GM12878 (cell line): ENCODE data around the gene ACTA2. TPM values are rescaled to one million over a fixed set of nuclear protein-coding genes. Genes with fewer than 3 reads are reported as not detected.
A peak's percentile ranks its signal among the peaks of the same experiment; 100 is the strongest.

ENCODE experiments used
- ATAC-seq: fragments of 200-7000 bp; cut with Tn5 transposase; 3 replicates; pipeline ENCODE4 v1.9.1; 2020; ENCODE audit warnings: mild to moderate bottlenecking, moderate library complexity
- BruUV-seq: library from RNA; stranded (reverse); fragments of 400-500 nt; replicated peaks from 2 replicates; lab custom pipeline; 2021; lab: Mats Ljungman, UMichigan
- CTCF ChIA-PET: fragments of 300-600 bp; sonication (Branson Sonifier 250); formaldehyde crosslinking; extraction: SDS; loops from one replicate; lab custom pipeline; 2021; ENCODE audit warnings: inconsistent platforms; lab: Yijun Ruan, JAX
- POLR2A ChIA-PET: fragments of 350-600 bp; formaldehyde crosslinking; extraction: SDS; loops from one replicate; lab custom pipeline; 2021; ENCODE audit warnings: inconsistent platforms; lab: Charles Lee
- RAD21 ChIA-PET: fragments of 300-600 bp; sonication (Branson Sonifier 250); formaldehyde crosslinking; loops from one replicate; lab custom pipeline; 2023; ENCODE audit warnings: antibody characterized with exemption; ENCODE audit not compliant: unreplicated experiment; lab: Charles Lee
- SMC1A ChIA-PET: fragments of 300-600 bp; sonication (Branson Sonifier 250); formaldehyde crosslinking; loops from one replicate; lab custom pipeline; 2023; ENCODE audit not compliant: unreplicated experiment, uncharacterized antibody; lab: Charles Lee
- DNase-seq: peaks from one replicate; pipeline ENCODE4 v3.0.0-alpha.2; 2011; ENCODE audit warnings: low read depth, low spot score
- FAIRE-seq: peaks from 3 replicates; lab custom pipeline; 2011; peaks lifted over from hg19 to GRCh38; lab: Jason Lieb, UNC
- H2AFZ ChIP-seq: 2 replicates; pipeline ENCODE4 v1.6.0; 2011; ENCODE audit warnings: low read depth, low read length, control low read depth; ENCODE audit not compliant: control insufficient read depth
- H3K27ac ChIP-seq: 2 replicates; pipeline ENCODE4 v1.5.1; 2011; ENCODE audit warnings: control low read depth; ENCODE audit not compliant: control insufficient read depth, insufficient read depth
- H3K27me3 ChIP-seq, 2 experiments: replicated peaks in 1 of 2; 2 replicates each; pipeline versions ENCODE4 v1.6.0 to v1.6.1; 2011; ENCODE audit warnings: low read length in 1 of 2; ENCODE audit not compliant: control insufficient read depth in 2 of 2, insufficient read depth in 2 of 2
- H3K36me3 ChIP-seq, 2 experiments: 2 replicates each; pipeline ENCODE4 v1.5.1; 2011; ENCODE audit warnings: low read length in 1 of 2; ENCODE audit not compliant: control insufficient read depth in 2 of 2, insufficient read depth in 2 of 2
- H3K4me1 ChIP-seq: 2 replicates; pipeline ENCODE4 v1.6.1; 2011; ENCODE audit warnings: mild to moderate bottlenecking, low read length, moderate library complexity, mixed read lengths; ENCODE audit not compliant: control insufficient read depth, insufficient read depth
- H3K4me2 ChIP-seq: 2 replicates; pipeline ENCODE4 v1.6.0; 2011; ENCODE audit warnings: control low read depth; ENCODE audit not compliant: control insufficient read depth, insufficient read depth
- H3K4me3 ChIP-seq: fragments of 200-600 bp; sonication (generic); 2 replicates; pipeline ENCODE4 v1.5.1; 2016
- H3K79me2 ChIP-seq: 2 replicates; pipeline ENCODE4 v1.6.0; 2011; ENCODE audit warnings: low read length; ENCODE audit not compliant: control insufficient read depth, insufficient read depth
- H3K9ac ChIP-seq: 2 replicates; pipeline ENCODE4 v1.8.0; 2011; ENCODE audit warnings: low read length, control low read depth, mixed read lengths; ENCODE audit not compliant: control insufficient read depth, insufficient read depth
- H3K9me3 ChIP-seq: replicated peaks from 3 replicates; pipeline ENCODE4 v1.5.1; 2011; ENCODE audit warnings: mild to moderate bottlenecking, low read length; ENCODE audit not compliant: control insufficient read depth, insufficient read depth
- H4K20me1 ChIP-seq: 2 replicates; pipeline ENCODE4 v1.6.0; 2011; ENCODE audit not compliant: control insufficient read depth, insufficient read depth
- BCL3 ChIP-seq: IDR thresholded peaks from 2 replicates; pipeline ENCODE4 v1.6.1; 2011; ENCODE audit warnings: borderline replicate concordance, low read depth, mild to moderate bottlenecking, moderate library complexity, low read length; ENCODE audit not compliant: insufficient read depth, poor library complexity, severe bottlenecking
- DPF2 ChIP-seq: fragments of 450-650 bp; IDR thresholded peaks from 2 replicates; pipeline ENCODE4 v1.6.1; 2017; ENCODE audit warnings: mild to moderate bottlenecking
- HCFC1 ChIP-seq: fragments of 150-350 bp; IDR thresholded peaks from 2 replicates; pipeline ENCODE4 v1.6.1; 2014; ENCODE audit warnings: low read length
- IRF5 ChIP-seq: fragments of 450-650 bp; IDR thresholded peaks from 2 replicates; pipeline ENCODE4 v1.6.1; 2017; ENCODE audit warnings: borderline replicate concordance
- JUND ChIP-seq: IDR thresholded peaks from 2 replicates; pipeline ENCODE4 v1.6.1; 2012; ENCODE audit warnings: low read depth, mild to moderate bottlenecking, low read length, improper control_type of control experiment, moderate library complexity
- MTA2 ChIP-seq: fragments of 450-650 bp; IDR thresholded peaks from 2 replicates; pipeline ENCODE4 v1.6.1; 2016; ENCODE audit warnings: low read depth, mild to moderate bottlenecking, moderate library complexity
- NFIC ChIP-seq: IDR thresholded peaks from 2 replicates; pipeline ENCODE4 v1.6.1; 2012; ENCODE audit warnings: low read depth, mild to moderate bottlenecking, inconsistent platforms, low read length, moderate library complexity
- POLR2AphosphoS2 ChIP-seq: IDR thresholded peaks from 2 replicates; pipeline ENCODE4 v1.6.1; 2011; ENCODE audit warnings: low read depth, mild to moderate bottlenecking, low read length, improper control_type of control experiment, moderate library complexity
- RAD51 ChIP-seq: fragments of 450-650 bp; IDR thresholded peaks from 2 replicates; pipeline ENCODE4 v1.6.1; 2016; ENCODE audit warnings: moderate library complexity, mild to moderate bottlenecking, inconsistent platforms
- RCOR1 ChIP-seq: conservative IDR thresholded peaks from 2 replicates; pipeline ENCODE4 v1.6.1; 2012; ENCODE audit warnings: low read depth, low read length, improper control_type of control experiment
- RELB ChIP-seq: fragments of 450-650 bp; IDR thresholded peaks from 2 replicates; pipeline ENCODE4 v1.6.1; 2017; ENCODE audit warnings: low read depth, mild to moderate bottlenecking, moderate library complexity
- RUNX3 ChIP-seq: IDR thresholded peaks from 2 replicates; pipeline ENCODE4 v1.6.1; 2012; ENCODE audit warnings: low read length, inconsistent platforms
- SIN3A ChIP-seq: IDR thresholded peaks from 2 replicates; pipeline ENCODE4 v1.6.1; 2012; ENCODE audit warnings: low read depth, low read length, improper control_type of control experiment
- SPI1 ChIP-seq: IDR thresholded peaks from 2 replicates; pipeline ENCODE4 v1.6.1; 2011; ENCODE audit warnings: low read depth, mild to moderate bottlenecking, low read length, moderate library complexity, borderline replicate concordance; ENCODE audit not compliant: insufficient read depth
- TAF1 ChIP-seq: IDR thresholded peaks from 2 replicates; pipeline ENCODE4 v1.6.1; 2011; ENCODE audit warnings: mild to moderate bottlenecking, low read depth, low read length, borderline replicate concordance
- ZBED1 ChIP-seq: IDR thresholded peaks from 2 replicates; pipeline ENCODE4 v1.6.1; 2016; ENCODE audit warnings: borderline replicate concordance
- ZNF274 ChIP-seq: IDR thresholded peaks from one replicate; pipeline ENCODE4 v1.8.0; 2011; ENCODE audit not compliant: insufficient read length, insufficient read depth
- WGBS: methylation state at CpG from one replicate; pipeline ENCODE4 v1.1.6; 2016; ENCODE audit warnings: low lambda C conversion rate; ENCODE audit not compliant: insufficient replicate concordance, insufficient coverage; ENCODE audit errors: missing lambda C conversion rate; 5-methylcytosine and 5-hydroxymethylcytosine counted together
- in situ Hi-C: fragments of 300-500 bp; cut with MboI; formaldehyde crosslinking; loops from 9 replicates; pipeline ENCODE4 v1.14.3; 2018; ENCODE audit warnings: mixed read lengths
- intact Hi-C: fragments of 100-400 bp; cut with micrococcal nuclease; formaldehyde crosslinking; loops from one replicate; pipeline ENCODE4 v1.14.2; 2022; ENCODE audit not compliant: unreplicated experiment
- polyA plus RNA-seq, 11 experiments: library from polyadenylated mRNA; depleted of rRNA in 4 of 11; unstranded in 6 of 11; stranded (reverse) in 5 of 11; fragments of >200 nt; fragmentation: Nextera tagmentation in 4 of 11; fragmentation: Illumina TruSeq in 1 of 11; extraction: Ambion mirVana in 4 of 11; extraction: Trizol in 1 of 11; gene quantifications; 1 replicate in 1 of 11; 2 replicates in 10 of 11; pipeline versions ENCODE4 v1.2.1 to v1.2.3, GENCODE V29; 2011 to 2016; ENCODE audit warnings: inconsistent platforms in 2 of 11, missing spikeins in 2 of 11, low read depth in 1 of 11
- total RNA-seq, 4 experiments: library from RNA; depleted of rRNA in 3 of 4; stranded (reverse); fragments of >200 nt in 3 of 4; fragmentation: Illumina TruSeq in 1 of 4; extraction: Trizol in 1 of 4; gene quantifications; 2 replicates each; pipeline versions ENCODE4 v1.2.1 to v1.2.3, GENCODE V29; 2013 to 2021

Gene ACTA2
- total and polyA plus RNA-seq, 10 of the 15 experiments (the other 5 are each of a cell fraction or from before 2014, with no cell fraction given) = 7.4 to 78.2 (median 32.4) TPM

GRCh38 chr10:88962336-88962735 is 9.8 kb upstream of the ACTA2 start:
- peak; percentile 71 for ATAC-seq
- WGBS = 55% methylated on average over 2 of the region's 2 CpGs
- Histone ChIP-seq H3K4me3 (no peak overlapping the region), H3K36me3 (no peaks in the 10 kb centered on the region), H3K4me1 (no peaks in the 10 kb centered on the region), H3K4me2 (no peak overlapping the region), H2AFZ (no peak overlapping the region), H3K27ac (no peak overlapping the region), H3K79me2 (no peaks in the 10 kb centered on the region), H3K9ac (no peak overlapping the region), H3K9me3 (no peaks in the 10 kb centered on the region), H4K20me1 (no peaks in the 10 kb centered on the region), H3K27me3 (no peaks in the 10 kb centered on the region)
- intact Hi-C loops = no loop called here
- ChIA-PET CTCF (interaction anchor here (0.6 to 1.4 kb wide), 4 partner anchors 10 to 39 kb away, joined by 3 read pairs; partner anchors contain the start of gene ACTA2), POLR2A (interaction anchor here (1.2 kb wide), 1 partner anchor 28 kb away, joined by 4 read pairs; the partner anchor contains the start of gene FAS), RAD21 (interaction anchor here (1.2 to 1.4 kb wide), 2 partner anchors 25 to 26 kb away, joined by 4 to 5 read pairs; no protein-coding TSS in a partner anchor), SMC1A (interaction anchor here (0.8 to 1.1 kb wide), 3 partner anchors 17 to 30 kb away, joined by 3 to 4 read pairs (median 3); no protein-coding TSS in a partner anchor)
- no peak for DNase-seq
- FAIRE-seq = no peak
- in situ Hi-C loops = no loop called here
- no TSS peak for BruUV-seq
- TF ChIP-seq BCL3 (no peak), RELB (0 out of 2 replicates have a peak, but pooled peaks have one; percentile 19), HCFC1 (no peak), RAD51 (peak; percentile 26; the same call in 1 of the 2 replicates), MTA2 (peak; percentile 85), SIN3A (no peak), TAF1 (no peak), JUND (no peak), SPI1 (no peak), ZBED1 (no peak), ZNF274 (no peak), POLR2AphosphoS2 (no peak), IRF5 (no peak), NFIC (no peak), RUNX3 (peak; percentile 76), DPF2 (no peak), RCOR1 (no peak)
